ENCODE measurements around the gene GJB4.

GJB4 gene

DNA sequence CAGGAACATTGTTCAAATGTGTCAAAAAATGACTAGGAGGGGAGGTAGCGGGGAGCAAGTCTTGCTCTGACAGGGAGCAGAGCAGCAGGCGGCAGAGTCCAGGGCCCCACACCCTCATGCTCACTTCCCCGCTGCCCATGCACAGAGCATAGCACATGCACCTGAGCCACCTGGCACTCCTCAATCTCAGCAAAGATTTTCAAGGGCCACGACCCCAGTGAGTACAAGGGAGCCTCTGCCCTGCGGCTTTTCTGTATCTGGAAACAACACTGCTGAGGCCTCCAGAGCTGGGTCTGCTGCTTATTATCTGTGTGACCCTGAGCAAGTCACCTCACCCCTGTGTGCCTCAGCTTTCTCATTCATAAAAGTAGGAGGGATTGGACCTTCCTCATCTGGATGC is 20.4 kb downstream of the GJB4 start:
- no peak for DNase-seq

DNA sequence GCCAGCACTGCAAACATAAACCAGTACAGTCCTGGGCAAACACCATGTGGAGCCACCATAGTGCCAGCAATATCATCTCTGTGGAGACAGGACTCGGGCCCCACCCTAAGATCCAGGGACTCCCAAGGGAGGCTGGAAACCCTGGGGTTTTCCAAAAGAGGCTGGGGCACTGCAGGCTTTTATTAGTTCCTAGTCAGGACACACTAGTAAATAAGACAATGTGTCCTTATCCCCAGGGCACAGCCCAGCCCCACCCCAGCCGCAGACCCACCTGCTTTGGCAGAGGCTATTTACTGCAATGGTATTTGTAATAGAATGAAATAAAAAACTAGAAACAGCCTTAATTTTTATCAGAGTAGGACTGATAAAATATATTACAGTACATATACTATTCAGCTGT is 21.0 kb downstream of the GJB4 start:
- no peak for DNase-seq

DNA sequence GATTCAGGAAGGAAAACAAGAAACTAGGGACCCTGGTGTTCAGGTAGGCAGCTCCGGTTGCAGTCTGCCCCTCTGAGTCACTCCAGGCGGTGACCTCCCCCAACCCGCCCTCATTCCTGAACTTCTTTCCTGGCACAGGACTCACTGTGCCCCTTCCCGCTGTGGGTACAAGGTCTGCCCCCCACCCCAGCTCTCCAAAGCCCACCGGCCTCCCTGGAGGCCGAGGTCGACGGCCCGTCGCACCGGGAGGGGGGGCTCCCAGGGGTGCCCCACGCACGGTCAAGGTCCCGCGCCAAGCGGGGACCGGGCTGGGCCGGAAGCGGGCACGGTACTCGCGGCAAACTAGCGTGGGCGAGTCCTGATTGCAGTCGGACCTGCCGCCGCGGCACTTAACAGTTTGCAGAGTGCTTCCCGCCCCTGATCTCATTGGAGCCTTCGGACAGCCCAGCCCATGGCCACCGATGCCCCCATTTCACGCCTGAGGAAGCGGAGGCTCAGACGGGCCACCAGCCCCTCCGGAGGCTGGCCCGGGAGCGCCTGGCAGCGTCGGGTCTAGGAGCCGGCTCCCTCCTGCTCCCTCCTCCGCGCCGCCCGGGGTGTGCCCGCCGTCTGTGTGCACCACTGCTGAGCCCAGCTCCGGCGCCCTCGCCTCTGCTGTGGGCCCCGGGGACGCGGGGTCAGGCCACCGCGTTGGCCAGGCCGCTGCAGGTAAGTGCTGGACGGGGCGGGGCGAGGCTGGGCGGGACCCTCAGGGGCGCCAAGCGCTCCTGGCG is 21.7 kb downstream of the GJB4 start, which contains the start of gene GJB3:
Gene GJB3 (plus strand): TSS at position 144 of the 773 bp plus-strand sequence. CDS start 3,549 bp downstream, outside the sequence.
- DNase-seq, result no peak

DNA sequence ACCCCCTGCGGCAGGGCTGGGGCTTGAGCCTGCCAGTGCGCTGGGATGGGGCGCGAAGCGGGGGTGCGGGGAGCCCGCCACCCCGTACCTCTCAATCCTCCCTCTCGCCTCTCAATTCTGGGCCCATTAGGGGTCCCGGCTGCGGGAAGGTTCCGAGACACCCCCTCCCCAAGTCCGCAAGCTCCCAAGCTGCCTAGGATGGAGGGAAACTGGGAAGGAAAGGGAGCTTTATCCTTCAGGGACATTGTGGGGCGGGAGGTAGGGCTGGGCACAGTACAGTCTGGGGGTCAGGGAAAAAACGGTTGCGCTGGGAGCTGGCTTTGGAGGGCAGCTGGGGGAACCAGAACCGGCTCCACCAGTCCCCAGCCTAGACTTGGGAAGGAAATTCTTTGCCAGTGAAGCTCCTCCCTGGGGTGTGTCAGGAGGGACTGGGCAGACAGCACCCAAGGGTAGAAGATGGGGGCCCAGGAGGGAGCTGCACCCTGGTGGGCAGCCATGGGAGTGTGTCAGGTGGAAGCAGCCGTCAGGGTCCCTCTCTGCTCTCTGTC is 22.4 kb downstream of the GJB4 start:
- no peak for DNase-seq

DNA sequence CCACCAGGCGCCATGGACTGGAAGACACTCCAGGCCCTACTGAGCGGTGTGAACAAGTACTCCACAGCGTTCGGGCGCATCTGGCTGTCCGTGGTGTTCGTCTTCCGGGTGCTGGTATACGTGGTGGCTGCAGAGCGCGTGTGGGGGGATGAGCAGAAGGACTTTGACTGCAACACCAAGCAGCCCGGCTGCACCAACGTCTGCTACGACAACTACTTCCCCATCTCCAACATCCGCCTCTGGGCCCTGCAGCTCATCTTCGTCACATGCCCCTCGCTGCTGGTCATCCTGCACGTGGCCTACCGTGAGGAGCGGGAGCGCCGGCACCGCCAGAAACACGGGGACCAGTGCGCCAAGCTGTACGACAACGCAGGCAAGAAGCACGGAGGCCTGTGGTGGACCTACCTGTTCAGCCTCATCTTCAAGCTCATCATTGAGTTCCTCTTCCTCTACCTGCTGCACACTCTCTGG is 25.2 kb downstream of the GJB4 start:
- no peak for DNase-seq

DNA sequence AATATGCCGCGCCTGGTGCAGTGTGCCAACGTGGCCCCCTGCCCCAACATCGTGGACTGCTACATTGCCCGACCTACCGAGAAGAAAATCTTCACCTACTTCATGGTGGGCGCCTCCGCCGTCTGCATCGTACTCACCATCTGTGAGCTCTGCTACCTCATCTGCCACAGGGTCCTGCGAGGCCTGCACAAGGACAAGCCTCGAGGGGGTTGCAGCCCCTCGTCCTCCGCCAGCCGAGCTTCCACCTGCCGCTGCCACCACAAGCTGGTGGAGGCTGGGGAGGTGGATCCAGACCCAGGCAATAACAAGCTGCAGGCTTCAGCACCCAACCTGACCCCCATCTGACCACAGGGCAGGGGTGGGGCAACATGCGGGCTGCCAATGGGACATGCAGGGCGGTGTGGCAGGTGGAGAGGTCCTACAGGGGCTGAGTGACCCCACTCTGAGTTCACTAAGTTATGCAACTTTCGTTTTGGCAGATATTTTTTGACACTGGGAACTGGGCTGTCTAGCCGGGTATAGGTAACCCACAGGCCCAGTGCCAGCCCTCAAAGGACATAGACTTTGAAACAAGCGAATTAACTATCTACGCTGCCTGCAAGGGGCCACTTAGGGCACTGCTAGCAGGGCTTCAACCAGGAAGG is 25.8 kb downstream of the GJB4 start:
- DNase-seq, result no peak

DNA sequence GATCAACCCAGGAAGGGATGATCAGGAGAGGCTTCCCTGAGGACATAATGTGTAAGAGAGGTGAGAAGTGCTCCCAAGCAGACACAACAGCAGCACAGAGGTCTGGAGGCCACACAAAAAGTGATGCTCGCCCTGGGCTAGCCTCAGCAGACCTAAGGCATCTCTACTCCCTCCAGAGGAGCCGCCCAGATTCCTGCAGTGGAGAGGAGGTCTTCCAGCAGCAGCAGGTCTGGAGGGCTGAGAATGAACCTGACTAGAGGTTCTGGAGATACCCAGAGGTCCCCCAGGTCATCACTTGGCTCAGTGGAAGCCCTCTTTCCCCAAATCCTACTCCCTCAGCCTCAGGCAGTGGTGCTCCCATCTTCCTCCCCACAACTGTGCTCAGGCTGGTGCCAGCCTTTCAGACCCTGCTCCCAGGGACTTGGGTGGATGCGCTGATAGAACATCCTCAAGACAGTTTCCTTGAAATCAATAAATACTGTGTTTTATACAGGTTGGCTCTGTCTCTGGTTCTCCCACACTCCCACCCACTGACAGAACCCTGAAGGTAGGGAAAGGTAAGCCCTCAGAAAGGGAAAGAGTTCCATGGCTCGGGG is 26.4 kb downstream of the GJB4 start:
- no peak for DNase-seq

DNA sequence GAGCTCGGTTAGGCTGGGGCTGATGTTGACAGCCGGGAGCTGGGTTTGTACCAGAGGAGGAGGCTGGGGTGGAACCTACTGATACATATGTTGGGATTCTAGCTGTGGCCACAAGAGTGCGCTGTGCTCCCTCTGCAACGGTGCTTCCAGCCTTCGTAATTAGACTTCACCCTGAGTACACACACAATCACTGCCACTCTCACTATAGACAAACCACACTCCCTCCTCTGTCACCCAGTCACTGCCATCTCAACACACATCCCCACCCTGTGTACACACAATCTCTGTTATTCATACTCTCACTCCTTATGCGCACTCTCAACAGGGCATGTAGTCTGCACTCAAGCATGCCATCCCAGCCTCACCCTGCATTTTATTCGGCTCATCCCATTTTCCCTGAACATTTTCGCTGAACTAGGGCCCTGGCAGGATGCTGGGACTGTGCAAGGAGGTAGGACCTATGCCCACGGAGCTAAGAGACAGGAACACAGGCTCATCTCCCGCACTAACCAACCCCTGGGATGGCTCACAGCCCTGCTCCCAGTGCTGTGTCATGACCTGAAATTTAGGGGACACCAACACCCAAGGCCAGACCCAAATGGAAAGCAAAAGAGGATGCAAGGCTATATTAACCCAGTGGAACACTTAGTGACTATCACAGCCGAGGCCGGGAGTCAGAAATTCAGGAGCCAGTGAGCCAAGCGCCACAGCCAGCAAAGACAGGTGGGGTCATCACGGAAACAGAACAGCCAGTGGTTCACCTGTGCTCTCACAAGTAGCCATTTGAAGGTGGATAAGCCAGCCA is 27.2 kb downstream of the GJB4 start:
- peak; percentile 71 for DNase-seq

DNA sequence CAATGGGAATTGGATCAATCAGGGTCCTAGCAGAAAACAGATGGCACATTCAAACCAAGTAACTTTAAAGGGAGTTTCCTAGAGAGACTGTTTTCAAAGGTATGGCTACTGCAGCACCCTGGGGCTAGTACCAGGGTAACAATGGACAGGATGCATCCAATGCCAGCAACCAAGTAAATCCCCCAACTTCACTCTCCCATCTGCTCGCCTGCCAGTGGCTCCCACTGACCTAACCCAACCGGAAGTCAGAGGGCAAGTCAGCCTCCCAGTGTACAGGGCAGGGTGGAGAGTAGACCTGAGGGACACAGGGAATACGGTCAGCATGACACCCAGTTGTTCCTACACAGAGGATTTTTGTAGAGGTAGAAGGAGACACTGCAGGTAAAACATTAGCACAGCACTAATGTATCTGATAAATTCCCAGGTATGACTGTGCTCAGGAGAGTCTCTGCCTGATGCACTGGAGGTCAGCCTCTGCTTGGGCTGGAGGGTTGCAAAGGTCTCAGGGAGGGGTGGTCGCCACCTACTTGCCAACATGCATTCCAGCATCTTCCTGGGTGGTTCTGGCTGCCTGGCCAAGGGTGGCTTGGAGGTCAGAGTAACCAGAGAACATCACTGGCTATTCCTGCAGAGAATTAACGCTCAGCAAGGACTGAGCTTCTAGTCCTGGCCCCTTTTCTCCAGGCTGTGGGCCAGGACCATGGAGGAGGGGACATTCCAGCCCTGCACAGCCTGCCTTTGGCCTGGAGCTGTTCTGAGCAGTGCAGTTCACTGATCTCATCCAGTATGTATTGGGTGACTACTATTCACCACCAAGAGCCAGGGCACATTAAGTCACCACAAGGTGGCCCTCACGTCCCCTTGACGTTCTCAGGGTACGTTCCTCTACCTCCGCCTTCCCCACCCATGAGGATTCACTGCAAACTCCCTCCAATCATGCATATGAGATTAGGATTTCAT is 28.2 kb downstream of the GJB4 start:
- no peak for DNase-seq

DNA sequence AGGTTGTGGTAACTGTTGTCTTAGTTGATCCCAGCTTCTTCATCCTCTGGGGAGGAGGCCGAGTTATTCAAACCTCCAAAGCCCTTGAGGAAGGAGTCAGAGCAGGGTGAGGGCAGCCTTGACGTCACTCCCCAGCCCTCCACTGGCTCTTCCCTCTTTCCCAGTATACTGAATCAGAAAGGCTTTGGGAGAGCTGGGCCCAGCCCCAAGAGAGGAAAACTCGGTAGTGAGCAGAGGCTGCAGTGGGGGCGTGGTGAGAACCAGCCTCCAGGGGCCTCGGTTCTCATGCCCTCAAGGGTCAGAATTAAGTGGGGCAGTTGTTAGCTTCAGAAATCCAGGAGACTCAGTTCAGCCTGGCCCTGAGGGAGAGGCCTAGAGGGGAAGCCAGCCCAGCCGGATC is 31.4 kb downstream of the GJB4 start:
- DNase-seq, result no peak

DNA sequence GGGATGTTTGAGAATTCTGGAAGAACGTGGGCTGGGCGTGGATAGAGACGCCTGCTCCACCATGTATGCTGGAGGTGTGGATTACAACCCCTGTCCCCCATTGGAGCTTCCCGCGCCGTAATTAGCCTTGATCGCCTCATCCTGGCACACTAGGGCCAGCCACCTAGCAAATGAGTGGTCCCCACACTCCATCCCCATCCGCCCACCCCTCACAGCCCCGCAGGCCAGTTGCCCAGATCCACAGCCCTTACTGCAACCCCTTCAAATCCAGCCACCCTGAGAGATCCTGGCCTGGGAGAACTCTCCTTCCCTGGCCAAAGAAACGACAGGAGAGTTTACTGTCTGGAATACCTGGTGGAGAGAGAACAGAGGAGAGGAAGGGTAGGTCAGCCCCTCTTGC is 32.9 kb downstream of the GJB4 start:
- no peak for DNase-seq

DNA sequence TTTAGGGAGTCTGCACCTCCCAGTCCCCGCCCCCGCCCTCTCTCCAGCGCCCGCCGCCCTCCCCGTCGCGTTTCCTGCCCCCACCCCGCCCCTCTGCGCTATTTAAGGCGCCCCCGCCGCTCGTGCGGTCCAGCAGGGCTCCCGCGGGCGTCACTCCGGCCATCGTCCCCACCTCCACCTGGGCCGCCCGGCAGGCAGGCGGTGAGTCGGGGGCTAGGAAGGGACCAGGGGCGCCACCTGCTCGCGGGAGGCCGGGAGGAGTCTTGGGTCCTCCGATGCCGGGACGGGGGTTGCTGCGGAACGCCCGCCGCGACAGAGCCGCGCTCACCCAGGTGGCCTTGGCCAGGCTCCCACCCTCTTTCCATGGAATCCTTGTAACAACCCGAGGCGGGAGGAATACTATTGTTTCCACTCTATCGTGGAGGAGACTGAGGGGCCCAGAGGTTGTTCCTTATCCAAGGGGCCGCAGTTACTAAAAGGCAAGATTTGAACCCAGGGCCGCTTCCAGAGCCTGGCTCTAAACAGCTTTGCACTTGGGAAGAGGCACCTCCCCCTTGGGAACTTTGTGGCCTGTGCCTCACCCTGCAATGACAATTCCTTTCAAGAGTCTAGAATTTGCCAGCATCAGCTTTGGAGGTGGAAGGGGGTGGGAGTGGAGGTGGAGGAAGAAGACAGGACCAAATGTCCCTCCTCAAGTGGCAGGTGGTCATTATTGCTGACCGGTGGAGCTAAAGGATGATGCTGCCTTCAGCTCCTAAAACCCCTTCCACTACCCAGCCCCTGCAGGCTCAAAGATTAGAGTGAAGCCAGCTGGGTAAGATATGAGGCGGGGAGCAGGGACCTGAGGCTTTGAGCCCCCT is 33.6 kb downstream of the GJB4 start, which contains the start of gene GJA4:
Gene GJA4 (plus strand): TSS at position 132 of the 860 bp plus-strand sequence. CDS start 1,215 bp downstream, outside the sequence.
- DNase-seq, result no peak

DNA sequence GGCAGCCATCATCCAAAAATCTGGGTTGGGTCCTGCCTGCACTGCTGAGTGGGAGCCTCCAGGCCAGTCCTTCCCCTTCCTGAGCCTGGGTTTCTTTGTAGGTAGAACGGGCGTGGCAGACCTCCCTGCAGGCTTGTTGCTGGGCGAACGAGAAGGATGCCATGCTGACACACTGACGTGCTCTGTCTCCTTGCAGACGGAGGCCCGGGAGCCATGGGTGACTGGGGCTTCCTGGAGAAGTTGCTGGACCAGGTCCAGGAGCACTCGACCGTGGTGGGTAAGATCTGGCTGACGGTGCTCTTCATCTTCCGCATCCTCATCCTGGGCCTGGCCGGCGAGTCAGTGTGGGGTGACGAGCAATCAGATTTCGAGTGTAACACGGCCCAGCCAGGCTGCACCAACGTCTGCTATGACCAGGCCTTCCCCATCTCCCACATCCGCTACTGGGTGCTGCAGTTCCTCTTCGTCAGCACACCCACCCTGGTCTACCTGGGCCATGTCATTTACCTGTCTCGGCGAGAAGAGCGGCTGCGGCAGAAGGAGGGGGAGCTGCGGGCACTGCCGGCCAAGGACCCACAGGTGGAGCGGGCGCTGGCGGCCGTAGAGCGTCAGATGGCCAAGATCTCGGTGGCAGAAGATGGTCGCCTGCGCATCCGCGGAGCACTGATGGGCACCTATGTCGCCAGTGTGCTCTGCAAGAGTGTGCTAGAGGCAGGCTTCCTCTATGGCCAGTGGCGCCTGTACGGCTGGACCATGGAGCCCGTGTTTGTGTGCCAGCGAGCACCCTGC is 34.7 kb downstream of the GJB4 start:
- DNase-seq, result no peak

DNA sequence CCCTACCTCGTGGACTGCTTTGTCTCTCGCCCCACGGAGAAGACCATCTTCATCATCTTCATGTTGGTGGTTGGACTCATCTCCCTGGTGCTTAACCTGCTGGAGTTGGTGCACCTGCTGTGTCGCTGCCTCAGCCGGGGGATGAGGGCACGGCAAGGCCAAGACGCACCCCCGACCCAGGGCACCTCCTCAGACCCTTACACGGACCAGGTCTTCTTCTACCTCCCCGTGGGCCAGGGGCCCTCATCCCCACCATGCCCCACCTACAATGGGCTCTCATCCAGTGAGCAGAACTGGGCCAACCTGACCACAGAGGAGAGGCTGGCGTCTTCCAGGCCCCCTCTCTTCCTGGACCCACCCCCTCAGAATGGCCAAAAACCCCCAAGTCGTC is 35.2 kb downstream of the GJB4 start:
- no peak for DNase-seq

DNA sequence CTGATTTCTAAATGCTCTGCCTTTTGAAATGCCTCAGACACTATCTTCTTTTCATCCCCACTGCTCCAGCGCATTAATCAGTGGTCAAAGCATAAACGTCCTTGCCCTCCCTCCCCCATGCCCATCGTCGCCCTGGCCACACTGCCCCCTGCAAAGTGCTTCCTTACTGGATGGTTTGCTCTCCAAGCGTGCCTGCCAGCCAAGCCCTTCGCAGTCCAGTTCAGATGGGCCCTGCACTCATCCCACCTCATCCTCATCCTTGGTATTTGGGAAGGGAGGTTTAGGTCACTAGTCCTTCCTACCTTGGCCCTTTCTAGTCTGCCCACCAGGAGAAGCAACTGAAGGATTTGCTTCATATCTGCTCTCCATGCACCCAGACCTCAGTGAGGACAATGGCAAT is 36.4 kb downstream of the GJB4 start:
- DNase-seq, result no peak

DNA sequence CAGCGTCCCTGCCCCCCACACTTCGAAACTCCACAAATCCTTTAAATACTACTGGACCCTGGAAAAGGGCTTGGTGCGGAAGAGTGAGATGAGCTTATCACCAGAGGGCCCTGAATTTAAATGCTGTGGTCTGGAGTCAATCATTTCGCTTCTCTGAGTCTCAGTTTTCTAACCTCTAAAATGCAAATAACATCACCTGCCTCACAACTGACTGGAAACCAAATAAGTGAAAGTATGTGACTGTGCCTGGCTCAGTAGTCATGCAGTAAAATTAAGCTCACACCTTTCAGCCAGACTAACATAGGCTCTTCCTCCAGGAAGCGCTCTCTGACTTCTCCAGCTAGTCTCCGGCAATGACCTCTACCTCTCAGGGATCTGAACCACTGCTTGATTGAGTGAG is 37.5 kb downstream of the GJB4 start:
- no peak for DNase-seq

DNA sequence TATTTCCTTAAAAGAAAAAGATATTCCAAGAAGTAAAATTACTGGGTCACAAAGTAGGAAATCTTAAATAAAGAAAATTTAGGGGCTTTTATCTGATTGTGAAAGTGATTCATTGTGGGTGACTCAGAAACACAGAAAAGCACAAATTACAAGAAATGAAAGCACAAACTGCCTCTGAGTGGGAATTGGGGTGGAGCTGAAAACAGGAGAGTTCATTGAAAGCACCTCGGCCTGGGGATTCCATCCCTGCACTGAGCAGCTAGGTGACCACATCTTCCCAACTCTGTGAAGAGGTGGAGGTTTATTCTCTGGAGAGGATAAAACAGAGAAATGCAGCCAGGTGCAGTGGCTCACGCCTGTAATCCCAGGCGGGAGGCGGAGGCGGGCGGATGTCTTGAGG is 40.7 kb downstream of the GJB4 start:
- DNase-seq, result peak; percentile 41

DNA sequence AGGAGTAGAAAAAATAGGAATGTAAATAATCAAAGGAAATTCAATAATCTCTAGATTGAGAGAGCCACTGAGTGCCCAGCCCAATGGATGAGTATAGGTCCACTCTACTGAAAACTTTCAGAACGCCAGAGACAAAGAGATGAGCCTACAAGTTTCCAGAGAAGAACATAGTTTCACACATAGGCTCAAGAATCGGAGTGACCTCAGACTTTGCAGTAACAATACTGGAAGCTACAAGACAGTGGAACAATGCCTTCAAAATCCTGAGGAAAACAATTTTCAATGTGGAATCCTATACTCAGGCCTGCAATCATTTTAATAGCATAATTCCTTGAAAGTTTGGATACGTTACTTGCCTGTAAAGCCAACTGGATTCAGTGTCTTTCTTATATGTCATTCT is 44.2 kb downstream of the GJB4 start:
- no peak for DNase-seq

DNA sequence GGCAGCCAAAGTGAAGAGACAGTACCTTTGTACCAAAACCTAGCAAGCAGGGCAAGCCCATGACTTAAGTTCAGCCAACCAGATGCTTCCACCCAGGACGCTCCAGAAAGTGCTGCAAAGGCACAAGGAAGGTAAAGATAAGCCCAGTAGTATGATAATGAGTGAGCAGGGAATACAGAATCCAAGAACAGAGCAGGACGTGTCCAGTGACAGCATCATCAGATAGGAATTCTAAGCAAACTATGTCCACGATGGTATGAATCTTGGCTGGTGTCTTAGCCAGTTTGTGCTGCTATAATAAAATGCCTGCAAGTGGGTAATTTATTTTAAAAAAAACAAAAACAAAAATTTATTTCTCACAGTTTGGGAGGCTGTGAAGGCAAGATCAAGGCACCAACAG is 46.9 kb downstream of the GJB4 start:
- DNase-seq, result no peak

All from activated CD4-positive, alpha-beta T cell treated with anti-CD3 and anti-CD28 coated beads, Interleukin-2, amount 50 U/mL, for 16 hours (primary cell).